GM18526 (cell line): ENCODE data around the gene NKX6-1.

Experiments used
- POLR2A ChIP-seq: IDR thresholded peaks from 3 replicates; pipeline ENCODE4 v1.6.1; 2011; ENCODE audit not compliant: insufficient read length; ENCODE audit errors: extremely low read depth

NKX6-1 gene

GRCh38 chr4:84501721-84502267 lies 2.7 kb upstream of the NKX6-1 start:
- no peak for TF ChIP-seq POLR2A

- TF ChIP-seq POLR2A = no peak
These were observed 2.1 kb upstream of the NKX6-1 start for GRCh38 chr4:84501202-84501503.

- no peak for TF ChIP-seq POLR2A
These were observed 1.5 kb upstream of the NKX6-1 start for GRCh38 chr4:84500386-84501201.

GRCh38 chr4:84499624-84499982 lies 511 bp upstream of the NKX6-1 start:
- no peak for TF ChIP-seq POLR2A

GRCh38 chr4:84498203-84498934 lies 723 bp downstream of the NKX6-1 start:
- TF ChIP-seq POLR2A = no peak

- no peak for TF ChIP-seq POLR2A
These were observed 1.4 kb downstream of the NKX6-1 start for GRCh38 chr4:84497504-84498202.

- no peak for TF ChIP-seq POLR2A
These were observed 2.2 kb downstream of the NKX6-1 start for GRCh38 chr4:84496706-84497503.

GRCh38 chr4:84496331-84496705 lies 2.8 kb downstream of the NKX6-1 start:
- TF ChIP-seq POLR2A = no peak

GRCh38 chr4:84495794-84496261 lies 3.3 kb downstream of the NKX6-1 start:
- no peak for TF ChIP-seq POLR2A

- no peak for TF ChIP-seq POLR2A
These were observed 3.8 kb downstream of the NKX6-1 start for GRCh38 chr4:84495118-84495793.

- TF ChIP-seq POLR2A = no peak
These were observed 4.6 kb downstream of the NKX6-1 start for GRCh38 chr4:84494531-84494930.

GRCh38 chr4:84494076-84494475 lies 5.0 kb downstream of the NKX6-1 start:
- no peak for TF ChIP-seq POLR2A

GRCh38 chr4:84493092-84493850 lies 5.8 kb downstream of the NKX6-1 start:
- no peak for TF ChIP-seq POLR2A

GRCh38 chr4:84492737-84493091 lies 6.4 kb downstream of the NKX6-1 start:
- no peak for TF ChIP-seq POLR2A
